ENCODE measurements around the gene PKN1. TPM values are rescaled to one million over a fixed set of nuclear protein-coding genes. Genes with fewer than 3 reads are reported as not detected.

Gene PKN1
- total RNA-seq, 2 donors from 2014 or later: 29.3 to 49.6 TPM

- DNase-seq: peak; percentile 78 to 86
- intact Hi-C loops (cut with DNase I, micrococcal nuclease): no loop called here
- ATAC-seq: peak; percentile 69
Observed at GRCh38 chr19:14418856-14419105, 14.3 kb upstream of the PKN1 start.

DNA sequence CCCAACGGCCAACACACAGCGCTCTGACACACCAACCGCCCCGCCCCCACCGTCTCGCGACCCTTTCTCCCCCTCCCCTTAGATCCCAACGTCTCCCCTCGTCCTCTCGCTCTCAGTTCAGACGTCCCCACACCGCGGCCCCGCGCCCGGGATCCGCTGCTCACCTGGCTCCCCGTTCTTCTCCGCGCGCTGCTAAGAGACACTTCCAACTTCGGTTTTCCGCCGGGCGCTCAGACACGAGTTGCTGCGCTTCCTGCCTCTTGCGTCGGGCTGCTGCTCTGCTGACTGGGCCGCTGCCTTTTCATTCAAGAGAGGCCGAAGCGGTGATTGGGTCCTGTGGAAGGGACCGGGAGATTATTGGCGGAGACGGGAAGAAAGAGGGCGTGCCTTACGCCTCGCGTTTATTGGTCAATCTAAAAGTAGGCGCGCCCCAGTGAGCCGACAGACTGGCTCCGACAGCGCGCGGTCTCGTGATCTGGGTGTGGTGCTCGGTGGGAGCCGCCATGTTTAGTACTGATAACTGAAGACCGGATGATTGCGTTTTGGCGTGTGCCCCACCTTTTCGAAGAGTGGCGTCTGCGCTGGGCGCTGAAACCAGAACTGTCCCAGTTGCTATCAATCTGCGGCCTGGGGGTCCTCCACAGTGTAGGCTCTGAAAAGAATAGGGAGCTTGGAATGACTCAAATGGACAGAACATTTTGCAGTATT is 13.8 kb upstream of the PKN1 start, which contains the start of gene DDX39A:
TSS of gene DDX39A (minus strand) at position 236 of the 708 bp plus-strand sequence. CDS start 6,121 bp downstream, outside the sequence.
- DNase-seq (peak; percentile 98 to 99), ATAC-seq (peak; percentile 89)
- intact Hi-C loops (cut with DNase I, micrococcal nuclease): no loop called here

GRCh38 chr19:14425696-14426138 is 7.4 kb upstream of the PKN1 start:
- ATAC-seq (no peak), DNase-seq (no peak)
- intact Hi-C loops (cut with DNase I, micrococcal nuclease): no loop called here

DNA sequence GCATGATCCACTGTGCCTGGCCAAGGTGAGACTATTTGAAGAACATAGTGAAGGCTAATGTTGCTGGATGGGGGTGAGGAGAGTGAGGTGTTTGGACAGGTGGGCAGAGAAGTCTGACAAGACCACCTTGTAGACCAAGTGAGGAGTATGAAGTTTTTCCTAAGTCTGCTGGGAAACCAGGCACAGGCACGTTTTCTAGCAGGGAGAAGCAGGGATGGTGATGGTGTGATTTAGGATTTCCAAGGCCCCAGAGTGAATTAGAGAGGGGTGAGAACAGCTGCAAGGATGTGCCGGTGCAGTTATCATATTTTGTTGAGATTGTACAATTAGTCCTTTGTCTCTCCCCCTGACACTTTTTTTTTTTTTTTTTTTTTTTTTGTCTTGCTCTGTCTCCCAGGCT is 5.6 kb upstream of the PKN1 start:
- no peak for ATAC-seq

DNA sequence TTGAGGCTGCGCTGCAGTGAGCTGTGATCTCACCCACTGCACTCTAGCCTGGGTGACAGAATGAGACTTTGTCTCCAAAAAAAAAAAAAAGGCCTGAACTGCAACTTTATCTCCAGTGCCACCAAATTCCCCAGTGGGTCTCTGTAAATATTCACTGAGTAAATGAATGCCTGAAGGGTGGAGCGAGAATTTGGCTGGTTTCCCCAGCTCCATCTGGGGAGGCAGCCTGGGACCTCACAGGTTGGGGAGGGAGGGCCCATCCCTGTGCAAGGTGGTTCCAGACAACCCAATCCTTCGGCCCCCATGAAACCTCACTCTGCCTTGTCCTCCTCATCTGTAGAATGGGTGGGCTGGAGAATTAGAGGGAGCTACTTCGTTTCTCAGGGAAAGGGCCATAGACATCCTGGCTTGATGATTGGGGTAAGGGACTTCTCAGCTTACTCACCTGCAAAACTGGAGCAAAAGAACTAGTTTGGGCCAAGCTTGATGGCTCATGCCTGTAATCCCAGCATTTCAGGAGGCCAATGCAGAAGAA is 4.2 kb upstream of the PKN1 start:
- DNase-seq (no peak), ATAC-seq (no peak)
- intact Hi-C loops (cut with DNase I, micrococcal nuclease): no loop called here

More for the DNA sequence above, 5.6 kb upstream of the PKN1 start:
- no peak for DNase-seq
- intact Hi-C loops (cut with DNase I, micrococcal nuclease): no loop called here

GRCh38 chr19:14430712-14431111 is 2.4 kb upstream of the PKN1 start:
- ATAC-seq (no peak), DNase-seq (no peak)
- intact Hi-C loops (cut with DNase I, micrococcal nuclease): no loop called here

DNA sequence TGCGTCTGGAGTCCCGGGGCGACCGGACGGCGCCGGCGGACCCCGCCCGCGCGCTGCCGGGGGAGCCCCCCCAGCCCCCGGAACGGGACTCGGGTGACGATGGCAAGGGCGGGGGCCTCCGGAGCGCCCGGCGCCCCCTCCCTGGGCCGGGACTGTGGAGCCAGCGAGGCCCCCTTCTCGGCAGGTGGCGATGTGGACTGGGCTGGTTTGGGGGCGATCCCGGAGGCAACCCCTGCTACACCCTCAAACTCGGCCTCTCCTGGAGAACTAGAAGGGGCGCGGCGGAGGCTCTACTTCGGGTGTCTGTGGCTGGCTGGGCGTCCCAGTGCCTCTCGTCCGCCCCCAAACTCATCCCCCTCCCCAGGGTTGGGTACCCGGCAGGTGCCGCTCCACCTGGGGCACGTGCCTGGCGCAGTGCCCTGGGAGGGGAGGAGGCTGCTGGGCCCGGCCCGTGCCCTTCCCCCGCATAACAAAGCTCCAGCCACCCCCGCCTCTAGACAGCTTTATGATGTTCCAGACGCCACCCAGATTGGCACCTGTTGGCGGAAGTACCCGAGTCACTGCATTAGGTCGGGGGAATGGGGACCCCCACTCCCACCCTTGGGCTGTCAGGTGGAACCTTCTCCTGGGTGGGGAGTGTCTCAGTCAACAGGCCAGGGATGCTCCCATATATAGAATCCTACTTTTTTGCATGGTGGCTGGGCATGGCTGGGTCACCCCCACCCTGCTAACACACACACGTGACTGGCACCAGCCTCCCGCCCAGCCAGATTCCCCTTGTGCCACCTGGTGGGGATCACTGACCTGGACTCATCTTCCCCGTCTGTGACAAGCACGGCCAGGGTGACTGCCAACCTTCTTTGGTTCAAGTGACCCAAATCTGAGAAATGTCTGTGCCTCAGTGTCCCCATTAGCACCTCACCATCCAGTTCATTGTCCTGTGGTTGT is 722 bp downstream of the PKN1 start:
- ATAC-seq (peak; percentile 88), DNase-seq (peak; percentile 81 to 82)
- intact Hi-C loops (cut with DNase I, micrococcal nuclease): no loop called here

DNA sequence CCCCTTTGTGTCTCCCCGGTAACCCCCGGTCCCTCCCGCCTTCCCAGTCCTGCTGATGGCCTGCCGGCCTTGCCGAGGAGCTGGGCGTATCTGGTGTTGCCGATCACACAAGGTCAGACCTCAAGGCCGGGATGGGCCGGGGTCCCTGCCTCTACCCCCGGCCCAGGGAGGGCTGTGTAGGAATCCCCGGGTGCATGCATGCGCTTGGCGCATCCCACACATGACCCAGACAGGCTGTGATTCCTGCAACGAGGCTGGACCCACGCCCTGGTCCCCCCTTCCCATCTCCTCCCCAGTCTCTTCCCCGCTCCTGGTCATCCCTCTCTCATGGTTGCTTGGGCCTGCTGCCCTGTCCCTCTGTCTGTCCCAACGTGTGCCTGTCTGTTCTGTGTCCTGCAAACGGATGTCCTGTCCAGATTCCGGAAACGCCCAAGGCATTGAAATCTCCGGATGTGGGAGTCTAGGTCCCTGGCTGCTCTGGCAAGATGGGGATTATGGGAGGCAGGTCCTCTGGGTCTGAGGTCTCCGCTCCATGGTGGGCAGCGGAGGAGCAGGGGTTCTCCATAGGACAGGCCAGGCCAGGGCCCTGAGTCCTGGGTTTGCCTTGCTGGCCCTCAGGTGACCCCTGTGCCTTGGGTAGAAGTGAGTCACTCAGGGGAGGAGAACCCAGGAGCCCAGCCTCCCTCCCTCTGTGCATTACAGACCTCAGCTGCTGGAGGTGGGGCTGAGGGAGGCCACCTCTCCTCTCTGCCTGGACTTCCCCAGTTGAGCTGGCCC is 1.6 kb downstream of the PKN1 start:
- intact Hi-C loops (cut with DNase I, micrococcal nuclease): no loop called here
- peak; percentile 59 for ATAC-seq
- DNase-seq: peak; percentile 44 to 66

DNA sequence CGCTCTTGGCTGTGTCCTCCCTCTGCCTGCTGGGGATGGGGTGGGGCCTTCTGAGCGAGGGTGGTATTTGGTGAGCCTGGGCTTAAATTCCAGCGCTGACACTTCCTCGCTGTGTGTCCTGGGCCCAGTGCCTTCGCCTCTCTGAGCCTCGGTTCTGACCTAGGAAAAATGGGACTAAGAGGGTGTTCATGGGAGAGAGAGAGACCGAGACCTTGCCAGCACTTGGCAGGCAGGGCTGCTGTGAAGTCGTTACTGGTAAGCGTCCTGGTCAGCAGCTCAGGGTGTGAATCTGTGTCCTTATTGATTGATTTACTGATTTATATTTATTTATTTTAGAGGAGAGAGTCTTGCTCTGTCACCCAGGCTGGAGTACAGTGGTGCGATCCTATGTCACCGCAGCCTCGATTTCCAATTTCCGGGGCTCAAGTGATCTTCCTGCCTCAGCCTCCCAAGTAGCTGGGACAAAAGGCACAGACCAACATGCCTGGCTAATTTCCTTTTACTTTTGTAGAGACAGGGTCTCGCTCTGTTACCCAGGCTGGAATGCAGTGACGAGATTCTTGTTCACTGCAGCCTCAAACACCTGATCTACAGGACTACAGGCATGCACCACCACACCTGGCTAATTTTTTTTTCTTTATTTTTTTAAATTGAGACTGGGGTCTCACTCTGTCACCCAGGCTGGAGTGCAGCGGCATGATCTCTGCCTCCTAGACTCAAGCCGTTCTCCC is 2.4 kb downstream of the PKN1 start:
- intact Hi-C loops (cut with DNase I, micrococcal nuclease): no loop called here
- no peak for ATAC-seq
- no peak for DNase-seq

- DNase-seq: no peak
- intact Hi-C loops (cut with DNase I, micrococcal nuclease): no loop called here
Observed at GRCh38 chr19:14437578-14438140, 4.6 kb downstream of the PKN1 start.

GRCh38 chr19:14439014-14439413 is 5.9 kb downstream of the PKN1 start:
- no peak for ATAC-seq
- DNase-seq: no peak
- intact Hi-C loops (cut with DNase I, micrococcal nuclease): no loop called here

More at GRCh38 chr19:14437578-14438140, 4.6 kb downstream of the PKN1 start:
- no peak for ATAC-seq

DNA sequence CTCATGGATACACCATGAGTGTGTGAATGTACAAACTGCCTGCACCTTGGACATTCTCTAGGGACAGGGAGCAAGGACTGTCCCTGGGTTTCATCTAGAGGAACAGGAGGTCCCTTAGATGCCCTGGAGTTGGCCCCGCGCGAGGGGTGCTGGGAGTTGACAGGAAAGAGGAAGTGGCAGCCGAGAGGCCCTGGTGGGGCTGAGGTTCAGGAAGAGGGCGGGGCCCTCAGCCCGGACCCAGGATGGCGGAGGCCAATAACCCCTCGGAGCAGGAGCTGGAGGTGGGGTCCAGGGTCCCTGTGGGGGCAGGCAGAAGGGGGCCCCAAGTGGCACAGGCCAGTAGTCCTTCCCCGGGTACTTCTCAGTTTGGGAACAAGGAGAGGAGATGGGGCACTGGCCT is 6.9 kb downstream of the PKN1 start:
- intact Hi-C loops (cut with DNase I, micrococcal nuclease): no loop called here
- ATAC-seq: peak; percentile 75
- peak; percentile 76 to 80 for DNase-seq

DNA sequence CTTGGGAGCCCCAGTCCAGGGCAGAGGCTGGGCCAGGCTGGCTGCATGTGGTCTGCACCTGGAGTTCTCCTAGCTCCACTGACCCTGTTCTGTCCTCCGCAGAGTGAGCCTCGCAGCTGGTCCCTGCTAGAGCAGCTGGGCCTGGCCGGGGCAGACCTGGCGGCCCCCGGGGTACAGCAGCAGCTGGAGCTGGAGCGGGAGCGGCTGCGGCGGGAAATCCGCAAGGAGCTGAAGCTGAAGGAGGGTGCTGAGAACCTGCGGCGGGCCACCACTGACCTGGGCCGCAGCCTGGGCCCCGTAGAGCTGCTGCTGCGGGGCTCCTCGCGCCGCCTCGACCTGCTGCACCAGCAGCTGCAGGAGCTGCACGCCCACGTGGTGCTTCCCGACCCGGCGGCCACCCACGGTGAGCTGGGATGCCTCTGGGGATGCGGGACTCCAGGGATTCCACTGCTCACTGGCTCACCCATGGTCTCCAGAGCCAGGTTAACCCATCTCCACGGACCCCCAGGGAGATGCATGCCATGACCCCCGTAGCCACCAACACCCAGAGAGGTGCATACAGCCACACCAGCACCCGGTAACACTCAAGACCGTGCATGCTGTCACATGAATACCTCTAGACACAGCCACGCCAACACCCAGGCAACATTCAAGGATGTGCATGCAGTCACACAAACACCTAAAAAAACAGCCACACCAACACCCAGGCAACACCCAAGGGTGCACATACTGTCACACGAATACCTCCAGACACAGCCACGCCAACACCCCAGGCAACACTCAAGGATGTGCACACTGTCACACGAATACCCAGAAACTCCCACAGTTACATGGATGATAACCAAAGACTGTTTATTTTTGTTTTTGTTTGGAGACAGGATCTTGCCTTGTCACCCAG is 8.2 kb downstream of the PKN1 start:
- intact Hi-C loops (cut with DNase I, micrococcal nuclease): no loop called here
- ATAC-seq (no peak), DNase-seq (no peak)

DNA sequence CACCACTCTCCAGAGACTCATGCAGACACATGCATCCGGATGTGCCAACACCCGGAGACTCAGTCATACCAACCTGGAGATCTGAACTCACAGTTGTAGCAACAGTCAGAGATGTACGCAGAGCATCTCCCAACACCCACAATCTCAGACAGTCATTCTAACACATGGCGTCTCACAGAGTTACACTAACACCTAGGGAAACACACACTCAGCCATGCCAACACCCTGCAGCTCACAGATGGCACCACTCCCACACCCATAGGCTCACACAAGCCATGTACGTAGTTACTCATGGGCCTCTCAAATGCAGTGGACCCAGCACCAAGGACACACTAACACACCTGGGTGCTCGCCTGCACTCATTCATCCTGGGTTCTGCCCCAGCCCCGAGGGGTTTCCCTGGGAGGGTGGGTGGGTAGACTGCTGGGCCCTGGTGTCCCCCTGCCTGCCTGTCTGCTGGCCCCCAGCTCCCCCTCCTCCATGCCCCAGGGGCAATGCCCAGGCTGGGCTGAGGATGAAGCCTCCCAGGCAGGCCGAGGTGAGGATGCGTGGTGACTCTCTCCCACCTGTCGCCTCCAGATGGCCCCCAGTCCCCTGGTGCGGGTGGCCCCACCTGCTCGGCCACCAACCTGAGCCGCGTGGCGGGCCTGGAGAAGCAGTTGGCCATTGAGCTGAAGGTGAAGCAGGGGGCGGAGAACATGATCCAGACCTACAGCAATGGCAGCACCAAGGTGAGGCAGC is 10.0 kb downstream of the PKN1 start:
- ATAC-seq: no peak

DNA sequence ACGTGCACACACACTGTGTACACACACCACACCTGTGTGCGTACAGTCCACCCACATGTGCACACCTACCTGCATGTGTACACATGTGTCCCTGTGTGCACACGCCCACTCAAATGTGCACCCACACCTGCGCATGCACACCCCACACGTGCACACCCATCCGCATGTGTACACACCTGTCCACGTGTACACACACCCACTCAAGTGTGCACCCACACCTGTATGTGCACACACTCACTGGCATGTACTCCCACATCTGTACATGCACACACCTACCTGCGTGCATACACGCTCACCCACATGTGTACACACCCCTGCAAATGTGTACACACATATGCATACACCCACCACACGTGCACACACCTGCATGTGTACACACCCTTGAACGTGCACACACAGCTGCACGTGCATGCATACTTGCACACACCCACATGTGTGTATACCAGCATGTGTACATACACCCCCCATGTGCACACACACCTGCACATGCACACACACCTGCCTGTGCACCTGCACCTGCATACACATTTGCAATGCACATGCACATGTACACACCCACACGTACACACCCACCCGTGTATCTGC is 10.6 kb downstream of the PKN1 start:
- intact Hi-C loops (cut with DNase I, micrococcal nuclease): no loop called here
- DNase-seq (no peak), ATAC-seq (no peak)

More for the DNA sequence above, 10.0 kb downstream of the PKN1 start:
- no peak for DNase-seq
- intact Hi-C loops (cut with DNase I, micrococcal nuclease): no loop called here

Measured in left colon (tissue), 2 donors.